ENCODE data around the gene COG4. TPM values are rescaled to one million over a fixed set of nuclear protein-coding genes. Genes with fewer than 3 reads are reported as not detected.

COG4 gene
- 30.2 TPM for polyA plus RNA-seq (2012; ENCODE audit: insufficient read length, low read depth)

DNA sequence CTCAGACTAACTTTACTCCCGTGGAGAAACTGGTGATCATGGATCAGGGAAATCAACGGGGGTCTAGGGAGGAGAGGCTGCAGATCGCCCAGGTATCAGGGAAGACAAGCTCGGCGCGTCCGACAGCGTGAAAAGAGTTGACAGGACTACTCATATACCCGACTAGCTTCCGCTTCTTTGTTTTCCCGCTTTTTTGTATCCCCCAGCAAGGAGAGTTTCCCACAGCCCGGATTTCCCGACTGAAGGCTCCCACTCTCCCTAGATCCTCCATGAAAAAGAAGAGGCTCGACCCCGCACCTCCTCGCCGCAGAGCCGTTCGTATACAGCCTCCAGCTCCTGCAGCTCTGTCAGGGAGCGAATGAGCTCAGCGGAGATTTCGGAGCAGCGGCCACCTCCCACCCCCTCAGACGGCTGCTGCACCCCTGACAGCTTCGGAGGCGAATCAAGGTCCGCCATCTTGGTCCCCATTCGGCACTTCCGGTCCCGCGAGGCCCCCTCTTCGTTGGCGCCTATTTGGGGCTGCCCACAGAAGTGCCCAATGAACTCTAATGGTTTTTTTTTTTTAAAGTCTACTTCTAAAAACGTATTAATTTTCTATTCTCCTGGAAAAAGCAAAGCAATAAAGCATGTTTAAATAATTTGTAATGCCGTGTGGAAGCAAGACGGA, at the start of gene COG4:
Gene COG4 (minus strand): TSS at position 479 of the 667 bp plus-strand sequence. CDS start 11 bp downstream, at position 468.
- TF ChIP-seq POLR2AphosphoS5 (IDR thresholded peaks at IDR 0.05; ENCODE audit: low read depth, low read length) (no peak; the same call in none of the 2 replicates), TAF1 (IDR thresholded peaks at IDR 0.05; ENCODE audit: borderline replicate concordance, insufficient read depth, low read length) (peak; percentile 75; the same call in 1 of the 2 replicates)
- TF ChIP-seq, protein P1, sequence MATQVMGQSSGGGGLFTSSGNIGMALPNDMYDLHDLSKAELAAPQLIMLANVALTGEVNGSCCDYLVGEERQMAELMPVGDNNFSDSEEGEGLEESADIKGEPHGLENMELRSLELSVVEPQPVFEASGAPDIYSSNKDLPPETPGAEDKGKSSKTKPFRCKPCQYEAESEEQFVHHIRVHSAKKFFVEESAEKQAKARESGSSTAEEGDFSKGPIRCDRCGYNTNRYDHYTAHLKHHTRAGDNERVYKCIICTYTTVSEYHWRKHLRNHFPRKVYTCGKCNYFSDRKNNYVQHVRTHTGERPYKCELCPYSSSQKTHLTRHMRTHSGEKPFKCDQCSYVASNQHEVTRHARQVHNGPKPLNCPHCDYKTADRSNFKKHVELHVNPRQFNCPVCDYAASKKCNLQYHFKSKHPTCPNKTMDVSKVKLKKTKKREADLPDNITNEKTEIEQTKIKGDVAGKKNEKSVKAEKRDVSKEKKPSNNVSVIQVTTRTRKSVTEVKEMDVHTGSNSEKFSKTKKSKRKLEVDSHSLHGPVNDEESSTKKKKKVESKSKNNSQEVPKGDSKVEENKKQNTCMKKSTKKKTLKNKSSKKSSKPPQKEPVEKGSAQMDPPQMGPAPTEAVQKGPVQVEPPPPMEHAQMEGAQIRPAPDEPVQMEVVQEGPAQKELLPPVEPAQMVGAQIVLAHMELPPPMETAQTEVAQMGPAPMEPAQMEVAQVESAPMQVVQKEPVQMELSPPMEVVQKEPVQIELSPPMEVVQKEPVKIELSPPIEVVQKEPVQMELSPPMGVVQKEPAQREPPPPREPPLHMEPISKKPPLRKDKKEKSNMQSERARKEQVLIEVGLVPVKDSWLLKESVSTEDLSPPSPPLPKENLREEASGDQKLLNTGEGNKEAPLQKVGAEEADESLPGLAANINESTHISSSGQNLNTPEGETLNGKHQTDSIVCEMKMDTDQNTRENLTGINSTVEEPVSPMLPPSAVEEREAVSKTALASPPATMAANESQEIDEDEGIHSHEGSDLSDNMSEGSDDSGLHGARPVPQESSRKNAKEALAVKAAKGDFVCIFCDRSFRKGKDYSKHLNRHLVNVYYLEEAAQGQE (IDR thresholded peaks at IDR 0.05; ENCODE audit: insufficient read depth in 1 of 2, low read depth in 2 of 2, low read length in 2 of 2), result peak in 1 of 2 experiments; percentile 68; a peak in 2 of 4 replicates

DNA sequence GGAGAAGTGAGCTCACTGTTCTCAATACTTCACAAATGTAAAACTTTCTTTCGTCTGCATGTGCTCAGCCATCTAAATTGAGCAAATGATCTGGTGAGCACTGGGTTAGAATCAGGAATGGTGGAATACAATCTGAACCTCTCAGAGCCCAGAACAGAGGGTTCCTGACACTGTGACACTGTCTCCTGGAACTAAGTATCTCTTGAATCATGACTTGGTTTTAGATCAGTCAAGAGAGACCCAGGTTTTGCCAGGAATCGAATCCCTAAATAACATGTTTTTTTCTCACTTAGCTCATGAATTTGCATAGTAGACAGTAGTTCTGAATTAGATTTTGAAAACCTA, 49.5 kb upstream of the COG4 start:
- TF ChIP-seq FOXP2 (optimal IDR thresholded peaks at IDR 0.05; ENCODE audit: borderline replicate concordance, extremely low read depth, extremely low read length, insufficient read depth), result no peak
- TF ChIP-seq POLR2AphosphoS5 (IDR thresholded peaks at IDR 0.05; ENCODE audit: low read depth, low read length), result no peak
- TF ChIP-seq SIN3A (IDR thresholded peaks at IDR 0.05; ENCODE audit: borderline replicate concordance, insufficient read depth, low read length), result no peak
- TF ChIP-seq TAF1 (IDR thresholded peaks at IDR 0.05; ENCODE audit: borderline replicate concordance, insufficient read depth, low read length), result no peak
- TF ChIP-seq, protein P1 (IDR thresholded peaks at IDR 0.05; ENCODE audit: insufficient read depth in 1 of 2, low read depth in 2 of 2, low read length in 2 of 2), result no peak

DNA sequence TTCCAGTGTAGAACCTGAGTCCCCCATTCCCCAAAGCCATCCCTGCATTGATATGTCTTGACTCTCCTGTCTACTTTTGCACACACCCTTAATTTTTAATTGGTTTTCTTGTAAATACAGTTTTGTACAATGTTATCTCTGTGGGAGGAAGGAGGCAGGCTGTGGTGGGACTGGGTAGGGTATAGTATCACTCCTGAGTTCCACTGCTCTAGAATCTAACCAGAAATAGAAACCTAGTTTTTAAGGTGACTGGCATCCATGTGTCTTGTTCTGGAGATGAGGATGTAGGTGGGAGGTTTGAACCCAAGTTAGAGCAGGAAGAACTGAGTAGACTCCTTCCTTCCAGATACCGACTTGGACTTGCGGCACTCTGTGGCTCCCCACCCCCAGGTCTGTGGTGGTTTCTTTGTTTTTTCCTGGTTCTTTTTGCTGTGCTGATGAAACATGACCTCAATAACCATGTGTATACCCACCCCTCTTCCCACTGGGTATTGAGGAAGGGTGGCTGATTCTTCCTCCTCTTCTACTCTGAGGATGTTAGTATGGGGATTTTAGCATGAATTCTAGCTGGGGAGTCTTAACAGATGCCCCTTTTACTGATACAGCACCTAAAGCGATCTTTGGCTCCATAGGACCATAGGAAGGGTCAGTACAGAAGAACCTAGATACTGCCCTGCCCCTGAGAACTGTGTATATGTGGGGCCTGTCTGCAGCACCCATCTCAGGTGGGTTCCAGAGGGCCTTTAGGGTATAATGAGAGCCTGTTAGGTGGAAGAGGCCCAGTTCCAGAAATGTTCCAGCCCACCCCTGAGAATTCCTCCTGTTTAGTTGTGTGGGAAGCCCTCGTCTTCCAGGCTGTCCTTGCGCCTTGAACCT, 48.9 kb upstream of the COG4 start:
- TF ChIP-seq SIN3A (IDR thresholded peaks at IDR 0.05; ENCODE audit: borderline replicate concordance, insufficient read depth, low read length), result no peak
- TF ChIP-seq, protein P1 (IDR thresholded peaks at IDR 0.05; ENCODE audit: insufficient read depth in 1 of 2, low read depth in 2 of 2, low read length in 2 of 2), result no peak
- no peak for TF ChIP-seq FOXP2 (optimal IDR thresholded peaks at IDR 0.05; ENCODE audit: borderline replicate concordance, extremely low read depth, extremely low read length, insufficient read depth)
- no peak for TF ChIP-seq TAF1 (IDR thresholded peaks at IDR 0.05; ENCODE audit: borderline replicate concordance, insufficient read depth, low read length)
- TF ChIP-seq POLR2AphosphoS5 (IDR thresholded peaks at IDR 0.05; ENCODE audit: low read depth, low read length), result no peak

DNA sequence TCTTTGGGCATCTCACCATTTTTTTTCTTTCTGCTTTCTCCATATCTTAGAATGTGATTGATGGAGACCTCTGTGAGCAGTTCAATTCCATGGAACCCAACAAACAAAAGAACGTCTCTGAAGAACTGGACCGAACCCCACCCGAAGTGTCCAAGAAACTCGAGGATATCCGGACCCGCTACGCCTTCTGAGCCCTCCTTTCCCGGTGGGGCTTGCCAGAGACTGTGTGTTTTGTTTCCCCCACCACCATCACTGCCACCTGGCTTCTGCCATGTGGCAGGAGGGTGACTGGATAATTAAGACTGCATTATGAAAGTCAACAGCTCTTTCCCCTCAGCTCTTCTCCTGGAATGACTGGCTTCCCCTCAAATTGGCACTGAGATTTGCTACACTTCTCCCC, 48.3 kb upstream of the COG4 start:
- TF ChIP-seq SIN3A (IDR thresholded peaks at IDR 0.05; ENCODE audit: borderline replicate concordance, insufficient read depth, low read length), result no peak
- TF ChIP-seq, protein P1 (IDR thresholded peaks at IDR 0.05; ENCODE audit: insufficient read depth in 1 of 2, low read depth in 2 of 2, low read length in 2 of 2), result no peak
- TF ChIP-seq FOXP2 (optimal IDR thresholded peaks at IDR 0.05; ENCODE audit: borderline replicate concordance, extremely low read depth, extremely low read length, insufficient read depth), result no peak
- no peak for TF ChIP-seq TAF1 (IDR thresholded peaks at IDR 0.05; ENCODE audit: borderline replicate concordance, insufficient read depth, low read length)
- no peak for TF ChIP-seq POLR2AphosphoS5 (IDR thresholded peaks at IDR 0.05; ENCODE audit: low read depth, low read length)
